Activated effector memory CD4-positive, alpha-beta T cell treated with Interleukin-2 at 50 U/mL for 16 hours (primary cell): Measurements from ENCODE around the gene TENT5C.

Experiments used
- DNase-seq: peaks from one replicate; pipeline ENCODE4 v3.0.0-alpha.2; 2020

Gene TENT5C

DNA sequence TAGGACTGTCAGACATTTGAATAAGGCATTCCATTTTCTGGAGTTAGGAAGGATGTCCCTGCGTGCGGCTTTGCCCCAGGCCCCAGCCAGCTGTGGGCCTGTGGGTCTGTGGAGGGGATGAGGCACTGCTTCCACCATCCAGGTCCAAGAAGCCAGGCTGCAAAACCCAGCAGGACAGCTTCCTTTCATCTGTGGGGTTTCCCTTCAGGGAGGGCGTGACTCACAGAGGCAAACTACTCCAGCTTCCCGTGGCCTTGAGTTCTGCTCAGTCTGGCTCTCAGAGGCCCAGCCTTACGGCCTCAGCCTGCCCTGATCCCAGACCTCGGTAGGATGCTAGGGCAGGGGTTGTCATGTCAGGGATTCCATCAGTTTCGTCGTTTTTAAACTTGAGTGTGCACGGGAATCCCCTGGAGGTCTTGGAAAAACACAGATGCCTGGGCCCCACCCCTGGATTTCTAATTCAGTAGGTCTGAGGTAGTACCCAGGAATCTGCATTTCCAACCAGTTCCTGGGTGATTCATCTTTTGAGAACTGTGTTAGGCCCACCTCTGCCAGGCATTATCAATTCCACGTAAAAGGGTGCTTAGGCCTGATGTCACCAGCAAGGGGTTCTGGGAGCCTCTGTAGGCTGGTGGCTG is 32.3 kb upstream of the TENT5C start:
- no peak for DNase-seq

DNA sequence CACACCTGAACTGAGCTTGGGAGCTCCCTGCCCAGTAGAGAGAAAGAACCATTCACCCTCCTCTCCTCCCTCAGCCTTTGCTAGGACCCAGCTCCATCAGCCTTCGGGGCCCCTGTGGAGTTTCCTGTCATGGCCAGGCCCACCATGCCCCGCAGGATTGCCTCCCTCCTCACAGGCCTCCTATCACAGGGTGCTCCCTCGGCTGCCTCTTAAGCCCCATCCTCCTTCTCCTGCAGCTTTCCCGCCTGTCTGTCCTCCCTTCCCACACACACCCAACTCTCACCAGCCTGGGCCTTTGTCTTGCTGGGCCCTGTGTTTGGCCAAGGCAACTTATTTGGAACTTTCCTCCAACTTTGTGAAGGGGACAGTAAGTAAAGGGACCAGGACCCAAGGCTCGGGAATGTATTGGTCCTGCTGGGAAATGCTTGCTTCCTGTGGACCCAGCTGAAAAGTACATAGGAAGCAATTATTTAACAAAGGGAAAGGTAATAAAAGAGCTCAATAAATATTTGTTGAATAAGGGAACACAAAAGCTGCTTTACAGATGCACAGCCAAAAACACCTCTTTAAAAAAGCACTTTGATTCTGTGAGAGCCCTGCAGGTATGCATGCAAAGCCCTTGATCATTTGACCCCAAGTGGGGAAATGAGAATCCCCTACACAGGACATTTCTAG is 31.6 kb upstream of the TENT5C start:
- DNase-seq: no peak

DNA sequence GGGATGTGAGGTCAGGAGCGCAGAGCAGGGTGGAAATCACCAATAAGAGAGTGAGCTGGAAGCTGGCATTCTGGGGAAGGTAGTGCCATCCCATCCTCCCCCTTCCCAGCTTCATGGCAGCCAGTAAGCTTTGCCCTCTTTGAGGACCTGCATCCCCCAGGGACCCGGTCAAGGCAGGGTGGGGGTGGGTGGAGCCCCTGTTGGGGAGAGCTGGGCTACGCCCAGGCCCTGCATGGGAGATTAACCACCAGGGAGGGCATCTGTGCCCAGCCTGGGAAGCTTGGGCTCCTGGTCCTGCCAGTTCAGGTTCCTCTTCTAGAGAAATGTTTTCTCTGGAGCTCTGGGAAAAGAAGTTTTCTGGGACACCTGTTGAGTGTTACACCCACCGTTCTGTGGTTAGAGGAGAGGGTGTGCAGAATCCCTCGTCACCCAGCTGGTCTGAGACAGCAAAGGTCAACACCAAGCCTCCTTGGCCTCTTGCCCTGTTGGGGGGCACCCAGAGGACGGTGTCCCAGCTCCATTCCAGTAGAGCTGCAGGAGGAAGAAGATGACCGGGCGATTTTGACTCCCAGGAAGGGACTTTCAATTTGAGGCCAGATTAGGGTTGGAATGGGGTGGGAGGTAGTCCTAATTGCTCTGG is 30.1 kb upstream of the TENT5C start:
- DNase-seq: no peak

GRCh38 chr1:117576236-117576635 is 29.6 kb upstream of the TENT5C start:
- no peak for DNase-seq

GRCh38 chr1:117577191-117577885 is 28.5 kb upstream of the TENT5C start:
- DNase-seq: no peak

- no peak for DNase-seq
These were observed 27.4 kb upstream of the TENT5C start for GRCh38 chr1:117578466-117578865.

DNA sequence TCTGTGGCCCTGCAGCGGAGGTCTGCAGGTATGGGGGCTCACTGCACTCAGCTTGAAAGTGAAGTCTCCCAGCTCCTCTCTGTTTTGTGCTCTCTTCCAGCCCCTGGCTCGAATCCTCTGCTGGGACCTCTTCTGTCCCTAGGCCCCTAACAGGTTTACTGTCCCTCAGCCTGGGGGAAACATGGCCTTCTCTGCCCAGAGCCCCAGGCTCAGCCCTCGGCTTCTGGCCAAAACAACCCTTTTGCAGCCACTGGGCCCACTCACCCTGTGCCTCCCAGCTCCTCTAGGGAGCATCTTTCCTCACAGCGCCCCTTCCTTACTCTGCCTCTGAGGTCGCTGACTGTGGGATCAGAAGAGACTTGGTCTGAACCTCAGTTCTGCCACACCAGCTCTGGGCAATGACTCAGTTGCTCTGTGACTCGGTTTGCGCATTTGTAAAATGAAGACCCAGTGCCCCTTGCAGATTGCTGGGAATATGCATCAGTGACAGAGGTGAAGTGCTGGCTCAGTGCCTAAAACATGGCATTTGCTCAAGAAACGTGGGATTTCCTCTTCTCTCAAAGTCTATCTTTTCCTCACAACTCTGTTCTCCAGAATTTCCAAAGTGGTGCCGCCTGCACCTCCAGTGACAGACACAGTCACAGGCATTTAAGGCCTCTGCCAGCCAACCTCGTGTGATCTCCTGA is 26.5 kb upstream of the TENT5C start:
- no peak for DNase-seq

DNA sequence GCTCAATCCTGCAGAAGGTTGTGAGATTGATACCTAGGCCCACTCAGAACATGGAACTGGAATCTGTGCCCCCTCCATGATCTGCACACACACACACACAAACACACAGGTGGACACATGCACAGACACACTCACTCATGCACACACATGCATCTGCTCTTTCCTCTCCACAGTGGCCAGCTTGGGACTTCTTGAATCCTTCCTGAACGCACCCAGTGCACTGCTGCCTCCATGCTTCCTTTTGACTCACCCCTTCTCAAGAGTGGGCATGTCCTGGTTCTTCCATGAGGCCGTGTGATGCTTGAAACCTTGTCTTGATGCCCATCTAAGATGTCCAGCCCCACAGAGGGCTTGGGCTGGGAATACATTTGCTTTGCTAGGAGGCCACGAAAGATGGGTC is 25.4 kb upstream of the TENT5C start:
- DNase-seq: no peak

DNA sequence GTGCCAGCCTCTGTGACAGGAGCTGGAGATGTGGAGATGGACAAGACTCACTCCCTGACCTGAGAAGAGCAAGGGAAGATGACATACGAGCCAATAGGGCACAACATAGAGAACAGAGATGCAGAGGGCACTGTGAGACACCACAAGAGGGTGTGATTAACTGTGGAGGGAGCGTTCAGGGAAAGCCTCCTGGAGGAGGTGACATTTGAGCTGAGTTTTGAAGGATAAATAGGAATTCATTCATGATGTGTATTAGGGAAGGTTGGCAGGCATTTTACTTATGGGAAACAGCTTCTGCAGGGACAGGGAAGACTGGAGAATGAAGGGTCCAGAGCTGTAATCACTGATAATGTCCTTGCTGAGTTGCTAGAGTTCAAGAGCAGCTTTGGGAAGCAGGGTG is 25.0 kb upstream of the TENT5C start:
- no peak for DNase-seq

- no peak for DNase-seq
These were observed 24.4 kb upstream of the TENT5C start for GRCh38 chr1:117581391-117581943.

- no peak for DNase-seq
These were observed 23.4 kb upstream of the TENT5C start for GRCh38 chr1:117582451-117582850.

DNA sequence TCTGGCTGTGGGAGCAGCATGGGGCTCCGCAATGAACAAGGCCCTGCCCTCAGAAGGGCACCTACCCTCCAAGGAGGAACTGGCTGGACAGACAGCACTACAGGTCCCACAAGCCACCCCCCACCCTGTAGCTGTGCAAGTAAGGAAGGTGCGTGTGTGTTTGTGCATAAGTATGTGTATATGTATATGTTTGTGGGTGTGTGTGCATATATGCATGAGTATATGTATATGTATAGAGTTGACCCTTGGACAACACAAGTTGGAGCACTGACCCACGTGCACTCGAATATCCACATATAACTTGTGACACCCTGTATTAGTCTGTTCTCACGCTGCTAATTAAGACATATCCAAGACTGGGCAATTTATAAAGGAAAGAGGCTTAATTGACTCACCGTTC is 22.6 kb upstream of the TENT5C start:
- DNase-seq: no peak

DNA sequence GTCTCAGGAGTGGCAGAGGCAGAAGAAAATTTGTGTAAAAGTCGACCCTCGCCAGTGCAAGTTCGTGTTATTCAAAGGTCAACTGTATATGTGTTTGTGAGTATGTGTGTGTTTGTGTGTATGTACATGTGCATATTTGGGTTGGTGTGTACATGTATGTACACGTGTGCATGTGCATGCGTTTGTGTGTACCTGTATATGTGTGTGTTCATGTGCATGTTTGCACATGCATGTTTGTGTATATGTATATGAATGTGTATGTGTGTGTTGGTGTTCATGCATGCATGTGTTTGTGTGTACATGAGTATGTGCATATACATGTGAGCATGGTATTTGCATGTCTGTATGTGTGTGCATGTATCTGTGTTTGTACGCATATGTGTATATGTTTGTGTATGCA is 21.7 kb upstream of the TENT5C start:
- no peak for DNase-seq

DNA sequence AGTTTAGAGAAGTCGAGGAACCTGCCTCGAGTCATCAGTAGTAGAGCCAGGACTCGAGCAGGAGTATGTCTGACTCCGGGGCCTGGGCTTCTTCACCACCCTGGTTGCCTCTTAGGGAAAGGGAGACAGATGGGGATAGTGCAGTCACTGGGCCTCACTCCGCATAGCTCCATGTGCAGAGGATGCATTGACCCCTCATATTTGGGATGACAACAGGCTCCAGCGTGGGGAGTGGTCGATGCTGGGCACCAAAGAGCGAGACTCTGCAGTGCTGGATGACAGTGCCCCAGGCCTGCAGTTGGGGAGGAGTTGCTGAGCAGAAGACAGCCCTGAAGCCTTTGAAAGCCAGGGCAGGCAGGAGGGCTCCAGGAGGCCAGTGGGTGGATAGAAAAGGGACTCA is 20.8 kb upstream of the TENT5C start:
- DNase-seq: no peak

DNA sequence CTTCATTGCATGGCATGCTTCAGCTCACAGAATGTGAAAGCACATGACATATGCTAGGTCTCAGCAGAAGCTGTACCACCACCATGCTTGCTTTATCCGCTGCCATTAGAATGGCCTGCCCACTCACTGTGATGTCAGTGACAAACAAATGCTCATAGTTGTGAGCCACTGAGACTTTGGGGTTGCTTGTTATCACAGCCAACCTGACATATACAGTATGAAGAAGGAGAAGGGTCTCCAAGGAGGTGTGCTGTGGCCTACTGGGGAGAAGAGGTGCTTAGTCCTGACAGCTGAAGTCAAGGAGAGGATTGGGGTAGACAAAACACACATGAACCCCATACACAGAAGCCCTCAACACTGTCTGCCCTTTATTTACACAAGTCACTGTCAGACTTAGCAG is 19.5 kb upstream of the TENT5C start:
- DNase-seq: no peak

DNA sequence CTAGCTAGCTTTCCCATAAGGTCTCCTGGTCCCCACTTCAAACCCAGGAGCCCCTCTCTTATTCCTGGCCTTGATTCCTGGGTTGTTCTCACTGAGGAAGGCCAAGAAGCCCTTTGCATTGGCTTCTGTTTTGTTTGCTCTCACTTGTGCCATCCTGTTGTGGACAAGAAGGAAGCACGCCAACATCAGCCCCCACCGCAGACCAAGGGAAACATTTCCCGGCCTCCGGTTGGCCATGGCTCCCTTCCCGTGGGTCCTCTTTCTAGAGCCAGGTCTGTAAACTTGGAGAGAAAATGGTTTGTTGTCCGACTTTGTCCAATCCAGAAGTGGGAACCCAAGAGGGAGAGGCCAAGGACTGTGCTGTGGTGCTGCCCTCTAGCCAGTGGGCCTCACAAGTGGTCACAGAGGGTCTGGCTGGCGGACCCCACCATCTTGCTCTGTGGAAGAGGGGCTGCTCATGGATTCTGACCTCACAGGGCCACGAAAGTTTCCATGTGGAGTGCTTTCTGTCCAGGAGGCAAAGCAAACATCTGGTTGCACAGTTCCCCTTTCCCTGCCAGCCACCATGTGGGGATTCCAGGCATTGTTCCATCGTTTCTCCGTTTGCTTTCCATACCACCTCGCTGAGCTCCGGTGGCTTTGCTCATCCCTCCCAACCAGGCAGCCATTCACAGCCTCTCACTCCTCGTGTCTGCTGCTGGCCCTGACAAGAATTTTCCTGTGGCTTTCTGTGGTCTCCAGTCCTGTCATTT is 18.9 kb upstream of the TENT5C start:
- no peak for DNase-seq

DNA sequence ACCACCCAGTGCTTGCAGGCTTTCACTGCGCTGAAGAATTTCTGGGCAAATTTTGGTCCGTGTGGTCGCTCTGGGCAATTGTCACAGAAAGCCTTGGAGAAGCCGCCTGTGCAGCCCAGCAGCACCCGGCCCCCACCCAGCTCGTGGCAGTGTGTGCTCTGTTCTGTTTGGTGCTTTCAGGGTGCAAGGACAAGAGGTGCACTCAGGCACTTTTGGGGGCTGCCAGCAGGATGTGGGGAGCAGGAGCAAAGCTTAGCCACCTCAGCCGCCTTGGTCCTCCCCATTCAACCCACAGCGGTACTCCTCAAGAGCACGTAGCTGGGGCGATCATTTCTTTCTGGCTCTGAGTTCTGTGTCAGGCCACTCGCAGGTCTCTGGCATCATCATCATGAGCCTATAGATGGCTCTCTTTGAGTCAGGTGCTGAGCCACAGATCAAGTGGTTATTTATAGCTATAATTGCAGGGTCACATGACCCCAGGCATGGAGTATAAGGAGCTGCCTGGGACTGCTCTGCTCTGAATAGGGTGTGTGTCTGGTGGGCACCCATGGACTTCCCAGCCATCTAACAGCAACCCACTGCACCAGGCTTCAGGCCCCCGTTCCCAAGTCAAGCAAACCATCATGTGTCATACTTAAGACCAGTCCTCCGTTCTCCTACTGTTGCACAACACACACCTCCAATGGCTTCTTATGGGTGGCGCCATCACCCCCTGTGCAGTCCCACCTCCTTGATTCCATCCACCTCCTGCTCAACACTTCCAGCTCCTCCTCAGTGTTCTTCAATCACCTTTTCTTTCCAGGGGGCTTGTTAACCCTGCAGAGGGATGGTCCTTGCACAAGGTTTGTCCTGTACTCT is 18.1 kb upstream of the TENT5C start:
- no peak for DNase-seq

GRCh38 chr1:117589544-117589943 is 16.3 kb upstream of the TENT5C start:
- no peak for DNase-seq

DNA sequence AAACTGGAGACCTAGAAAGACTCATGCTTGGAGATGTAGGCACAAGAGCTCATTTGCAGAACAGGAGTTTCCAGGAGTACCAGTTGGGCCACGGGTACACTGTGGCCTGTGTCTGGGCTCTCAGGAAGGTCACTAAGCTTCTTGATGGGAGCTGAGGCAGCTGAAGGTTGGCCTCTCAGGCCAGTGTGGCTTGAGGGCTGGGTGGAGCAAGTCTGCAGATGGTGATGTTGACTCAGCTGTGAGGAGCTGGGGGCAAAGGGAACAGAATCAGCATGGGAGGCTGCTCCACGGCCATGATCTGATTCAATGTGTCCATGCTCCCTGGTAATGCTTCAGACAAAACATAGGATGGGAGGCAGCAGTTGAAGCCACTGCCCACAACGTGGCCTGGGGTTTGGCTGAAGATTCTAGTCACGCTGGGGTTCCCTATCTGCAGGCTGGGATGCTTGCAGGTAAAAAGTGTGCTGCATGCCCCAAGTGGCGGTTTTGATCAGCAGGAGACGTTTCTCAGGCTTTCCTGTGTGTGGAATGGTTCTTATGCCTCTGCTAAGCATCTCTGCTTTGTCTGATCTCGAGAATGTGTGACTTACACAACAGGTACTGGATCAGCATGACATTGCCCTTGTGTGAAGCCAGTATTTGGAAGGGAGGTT is 15.4 kb upstream of the TENT5C start:
- no peak for DNase-seq

- no peak for DNase-seq
These were observed 14.6 kb upstream of the TENT5C start for GRCh38 chr1:117591252-117591651.

GRCh38 chr1:117592155-117592554 is 13.7 kb upstream of the TENT5C start:
- DNase-seq: no peak
